Activated T-cell treated with anti-CD3 and anti-CD28 coated beads, Interleukin-2, amount 50 U/mL, for 72 hours (primary cell): Measurements from ENCODE around the gene DHX35. TPM values are rescaled to one million over a fixed set of nuclear protein-coding genes. Genes with fewer than 3 reads are reported as not detected.

ENCODE experiments used
- total RNA-seq, 2 donors: library from RNA; stranded (reverse); gene quantifications; one replicate each; pipeline ENCODE4 v1.2.3, GENCODE V29; 2022

Gene DHX35
- total RNA-seq, 2 donors from 2014 or later: 9.4 to 14.2 TPM

Other genes starting within 250 kb of the DHX35 start
- gene SLC32A1, start 237.9 kb upstream of the DHX35 start, total RNA-seq: under 1 TPM in 1 of 2 donors, not detected in 1; 0.12 TPM
- gene ACTR5, start 213.9 kb upstream of the DHX35 start, total RNA-seq: 1 to 10 TPM; 8.2 to 8.7 TPM
- 100 to 1,000 TPM; 143 to 184 TPM for gene PPP1R16B, start 156.6 kb upstream of the DHX35 start, total RNA-seq
- 10 to 100 TPM; 10.4 to 10.5 TPM for gene FAM83D, start 35.9 kb upstream of the DHX35 start, total RNA-seq